Measurements from ENCODE around the gene RERE.
A peak's percentile ranks its signal among the peaks of the same experiment; 100 is the strongest.
"Not testable (repeated sequence)": the region's sequence is repeated elsewhere in the genome, so short reads cannot be mapped to it uniquely, and the experiment has no call there.

Gene RERE

GRCh38 chr1:8533907-8534306 lies 283.5 kb downstream of the RERE start:
- DNase-seq: no peak

- no peak for DNase-seq
Observed at GRCh38 chr1:8533124-8533523, 284.3 kb downstream of the RERE start.

- DNase-seq: no peak
Observed at GRCh38 chr1:8529901-8530300, 287.5 kb downstream of the RERE start.

- DNase-seq: no peak
Observed at GRCh38 chr1:8527941-8528340, 289.5 kb downstream of the RERE start.

GRCh38 chr1:8525558-8526275 lies 291.7 kb downstream of the RERE start:
- peak; percentile 94 for DNase-seq

GRCh38 chr1:8525216-8525557 lies 292.3 kb downstream of the RERE start:
- no peak for DNase-seq

- no peak for DNase-seq
Observed at GRCh38 chr1:8524627-8525157, 292.7 kb downstream of the RERE start.

GRCh38 chr1:8523666-8524206 lies 293.7 kb downstream of the RERE start:
- no peak for DNase-seq

- no peak for DNase-seq
Observed at GRCh38 chr1:8520483-8520966, 296.9 kb downstream of the RERE start.

GRCh38 chr1:8519167-8519566 lies 298.3 kb downstream of the RERE start:
- no peak for DNase-seq

- no peak for DNase-seq
Observed at GRCh38 chr1:8518490-8518801, 299.0 kb downstream of the RERE start.

- DNase-seq: peak; percentile 48
Observed at GRCh38 chr1:8517661-8518489, 299.6 kb downstream of the RERE start.

- no peak for DNase-seq
Observed at GRCh38 chr1:8516793-8517556, 300.5 kb downstream of the RERE start.

GRCh38 chr1:8516278-8516777 lies 301.1 kb downstream of the RERE start:
- DNase-seq: no peak

GRCh38 chr1:8512504-8512903 lies 304.9 kb downstream of the RERE start:
- DNase-seq: no peak

- no peak for DNase-seq
Observed at GRCh38 chr1:8510041-8510823, 307.2 kb downstream of the RERE start.

GRCh38 chr1:8509579-8509978 lies 307.9 kb downstream of the RERE start:
- DNase-seq: no peak

- no peak for DNase-seq
Observed at GRCh38 chr1:8506995-8507615, 310.3 kb downstream of the RERE start.

GRCh38 chr1:8506456-8506855 lies 311.0 kb downstream of the RERE start:
- DNase-seq: no peak

- DNase-seq: no peak
Observed at GRCh38 chr1:8503842-8504241, 313.6 kb downstream of the RERE start.

GRCh38 chr1:8502949-8503348 lies 314.5 kb downstream of the RERE start:
- DNase-seq: not testable (repeated sequence)
